Spleen (tissue), 7 donors: ENCODE results near the gene L2HGDH.

ENCODE experiments used
- POLR2A ChIP-seq, 3 donors: fragments of 450-650 bp; IDR thresholded peaks; one replicate each; pipeline ENCODE4 v1.5.1; 2017; ENCODE audit warnings: antibody characterized with exemption in 3 of 3, mild to moderate bottlenecking in 1 of 3
- TF ChIP-seq, protein P1 (sequence below), 11 experiments: fragments of 200-600 bp in 7 of 11; fragments of 450-650 bp in 4 of 11; sonication (generic) in 4 of 11; IDR thresholded peaks in 8 of 11; conservative IDR thresholded peaks in 3 of 11; 1 replicate in 7 of 11; 2 replicates in 4 of 11; pipeline versions ENCODE4 v1.4.0 to v1.8.0; 2016 to 2021; ENCODE audit warnings: antibody characterized with exemption in 11 of 11, inconsistent platforms in 4 of 11, mild to moderate bottlenecking in 1 of 11
- donor health status: DM: no; HTN: no; CAD: no; lungs with moderate emphysema.
- donor health status: DM: no; HTN: no; CAD: no.
- donor health status: DM: no; HTN: no; CAD: no.

DNA sequence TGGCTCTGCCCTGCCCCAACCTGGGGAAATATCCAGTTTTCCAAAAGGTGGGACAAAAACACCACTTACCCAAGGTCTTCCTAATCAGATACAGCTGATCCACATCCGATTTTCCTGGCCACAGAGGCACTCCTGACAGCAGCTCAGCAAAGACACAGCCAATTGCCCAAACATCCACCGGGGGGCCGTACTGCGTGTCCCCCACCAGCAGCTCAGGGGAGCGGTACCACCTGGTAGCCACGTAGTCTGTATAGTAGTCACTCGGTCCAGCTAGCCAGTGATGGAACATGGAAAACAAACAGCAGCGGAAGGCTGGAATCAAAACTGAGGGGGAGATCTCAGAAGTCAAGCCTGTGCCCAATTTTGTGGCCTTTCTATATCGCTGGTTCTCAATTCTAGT is 28.9 kb upstream of the L2HGDH start:
- no peak for TF ChIP-seq POLR2A (IDR thresholded peaks at IDR 0.05)
- TF ChIP-seq, protein P1, sequence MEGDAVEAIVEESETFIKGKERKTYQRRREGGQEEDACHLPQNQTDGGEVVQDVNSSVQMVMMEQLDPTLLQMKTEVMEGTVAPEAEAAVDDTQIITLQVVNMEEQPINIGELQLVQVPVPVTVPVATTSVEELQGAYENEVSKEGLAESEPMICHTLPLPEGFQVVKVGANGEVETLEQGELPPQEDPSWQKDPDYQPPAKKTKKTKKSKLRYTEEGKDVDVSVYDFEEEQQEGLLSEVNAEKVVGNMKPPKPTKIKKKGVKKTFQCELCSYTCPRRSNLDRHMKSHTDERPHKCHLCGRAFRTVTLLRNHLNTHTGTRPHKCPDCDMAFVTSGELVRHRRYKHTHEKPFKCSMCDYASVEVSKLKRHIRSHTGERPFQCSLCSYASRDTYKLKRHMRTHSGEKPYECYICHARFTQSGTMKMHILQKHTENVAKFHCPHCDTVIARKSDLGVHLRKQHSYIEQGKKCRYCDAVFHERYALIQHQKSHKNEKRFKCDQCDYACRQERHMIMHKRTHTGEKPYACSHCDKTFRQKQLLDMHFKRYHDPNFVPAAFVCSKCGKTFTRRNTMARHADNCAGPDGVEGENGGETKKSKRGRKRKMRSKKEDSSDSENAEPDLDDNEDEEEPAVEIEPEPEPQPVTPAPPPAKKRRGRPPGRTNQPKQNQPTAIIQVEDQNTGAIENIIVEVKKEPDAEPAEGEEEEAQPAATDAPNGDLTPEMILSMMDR (IDR thresholded peaks at IDR 0.05 in 8 of 11, conservative IDR thresholded peaks at IDR 0.05 in 3 of 11) = no peak
